Muscle layer of duodenum (tissue), 2 donors: ENCODE results near the gene MADD.
"Not testable (repeated sequence)": the region's sequence is repeated elsewhere in the genome, so short reads cannot be mapped to it uniquely, and the experiment has no call there.

ENCODE experiments used
- H3K27ac ChIP-seq: one replicate; pipeline ENCODE4 v1.7.0; 2013; ENCODE audit warnings: mild to moderate bottlenecking, low read length
- H3K27me3 ChIP-seq: one replicate; pipeline ENCODE4 v1.7.0; 2013; ENCODE audit warnings: low read depth, mild to moderate bottlenecking, control low read depth, low read length
- H3K36me3 ChIP-seq, 2 donors: one replicate each; pipeline ENCODE4 v1.7.0; 2013; ENCODE audit warnings: low read length in 2 of 2, control low read depth in 1 of 2, mild to moderate bottlenecking in 1 of 2; ENCODE audit not compliant: insufficient read depth in 2 of 2, control insufficient read depth in 1 of 2
- H3K4me1 ChIP-seq, 2 donors: one replicate each; pipeline ENCODE4 v1.7.0; 2013; ENCODE audit warnings: low read length in 2 of 2, mild to moderate bottlenecking in 2 of 2, control low read depth in 1 of 2, moderate library complexity in 1 of 2; ENCODE audit not compliant: insufficient read depth in 2 of 2, control insufficient read depth in 1 of 2
- H3K4me3 ChIP-seq, 2 donors: one replicate each; pipeline ENCODE4 v1.7.0; 2013; ENCODE audit warnings: low read length in 2 of 2, low read depth in 1 of 2, mild to moderate bottlenecking in 1 of 2
- H3K9me3 ChIP-seq, 2 donors: one replicate each; pipeline ENCODE4 v1.7.0; 2013; ENCODE audit warnings: low read length in 2 of 2, control low read depth in 1 of 2, mild to moderate bottlenecking in 1 of 2; ENCODE audit not compliant: control insufficient read depth in 1 of 2
- donor health status: healthy.

The MADD gene

GRCh38 chr11:47334699-47335411, 64.9 kb downstream of the MADD start:
- H3K27me3 ChIP-seq, H3K9me3 ChIP-seq, H3K36me3 ChIP-seq, H3K27ac ChIP-seq, H3K4me1 ChIP-seq, H3K4me3 ChIP-seq: not testable (repeated sequence)

- Histone ChIP-seq H3K36me3 (no peaks in the 10 kb centered on the region), H3K27ac (no peak overlapping the region), H3K27me3 (no peaks in the 10 kb centered on the region), H3K4me3 (no peak overlapping the region), H3K4me1 (peaks cover 0 to under 1% of the 10 kb centered on the region in 2 donors), H3K9me3 (no peaks in the 10 kb centered on the region)
These were observed 65.8 kb downstream of the MADD start for GRCh38 chr11:47335733-47336132.

- H3K4me3 ChIP-seq: no peak overlapping the region
- no peaks in the 10 kb centered on the region for H3K27me3 ChIP-seq
- H3K27ac ChIP-seq: no peak overlapping the region
- H3K36me3 ChIP-seq: no peaks in the 10 kb centered on the region
- no peaks in the 10 kb centered on the region for H3K9me3 ChIP-seq
- H3K4me1 ChIP-seq: no peaks in the 10 kb centered on the region
These were observed 66.7 kb downstream of the MADD start for GRCh38 chr11:47336595-47336994.

GRCh38 chr11:47337229-47337924, 67.4 kb downstream of the MADD start:
- Histone ChIP-seq H3K9me3 (no peaks in the 10 kb centered on the region), H3K27ac (no peak overlapping the region), H3K27me3 (no peaks in the 10 kb centered on the region), H3K4me3 (no peak overlapping the region), H3K4me1 (no peaks in the 10 kb centered on the region), H3K36me3 (no peaks in the 10 kb centered on the region)

- H3K4me3 ChIP-seq: no peak overlapping the region
- no peak overlapping the region for H3K27ac ChIP-seq
These were observed 68.7 kb downstream of the MADD start for GRCh38 chr11:47338396-47339241.

GRCh38 chr11:47340010-47340409, 70.1 kb downstream of the MADD start:
- H3K4me3 ChIP-seq: no peak overlapping the region
- no peaks in the 10 kb centered on the region for H3K27me3 ChIP-seq
- H3K4me1 ChIP-seq: no peaks in the 10 kb centered on the region
- H3K36me3 ChIP-seq: no peaks in the 10 kb centered on the region
- H3K27ac ChIP-seq: no peak overlapping the region
- H3K9me3 ChIP-seq: no peaks in the 10 kb centered on the region

More at GRCh38 chr11:47338396-47339241, 68.7 kb downstream of the MADD start:
- Histone ChIP-seq H3K27me3 (no peaks in the 10 kb centered on the region), H3K9me3 (no peaks in the 10 kb centered on the region), H3K36me3 (no peaks in the 10 kb centered on the region), H3K4me1 (no peaks in the 10 kb centered on the region)

- no peaks in the 10 kb centered on the region for H3K27me3 ChIP-seq
- no peak overlapping the region for H3K27ac ChIP-seq
- no peaks in the 10 kb centered on the region for H3K4me1 ChIP-seq
- H3K9me3 ChIP-seq: no peaks in the 10 kb centered on the region
- H3K4me3 ChIP-seq: no peak overlapping the region
- H3K36me3 ChIP-seq: no peaks in the 10 kb centered on the region
These were observed 71.2 kb downstream of the MADD start for GRCh38 chr11:47340980-47341775.

GRCh38 chr11:47342036-47342803, 72.3 kb downstream of the MADD start:
- H3K4me1 ChIP-seq: no peaks in the 10 kb centered on the region
- no peaks in the 10 kb centered on the region for H3K27me3 ChIP-seq
- H3K9me3 ChIP-seq: no peaks in the 10 kb centered on the region
- no peak overlapping the region for H3K27ac ChIP-seq
- H3K36me3 ChIP-seq: no peaks in the 10 kb centered on the region
- H3K4me3 ChIP-seq: no peak overlapping the region

- no peaks in the 10 kb centered on the region for H3K27me3 ChIP-seq
- no peak overlapping the region for H3K27ac ChIP-seq
- H3K9me3 ChIP-seq: no peaks in the 10 kb centered on the region
- no peaks in the 10 kb centered on the region for H3K36me3 ChIP-seq
- H3K4me3 ChIP-seq: no peak overlapping the region
- no peaks in the 10 kb centered on the region for H3K4me1 ChIP-seq
These were observed 72.9 kb downstream of the MADD start for GRCh38 chr11:47342854-47343253.

GRCh38 chr11:47345890-47346563, 76.1 kb downstream of the MADD start:
- Histone ChIP-seq H3K4me1 (no peaks in the 10 kb centered on the region), H3K27me3 (no peaks in the 10 kb centered on the region), H3K4me3 (no peak overlapping the region), H3K9me3 (no peaks in the 10 kb centered on the region), H3K36me3 (no peaks in the 10 kb centered on the region), H3K27ac (no peak overlapping the region)
